ENCODE measurements around the gene GATAD2B. TPM values are rescaled to one million over a fixed set of nuclear protein-coding genes. Genes with fewer than 3 reads are reported as not detected.

GATAD2B gene
- total and polyA plus RNA-seq, 2 of the 4 experiments (the other 2 are of a cell fraction): 3.8 to 6.2 TPM

DNA sequence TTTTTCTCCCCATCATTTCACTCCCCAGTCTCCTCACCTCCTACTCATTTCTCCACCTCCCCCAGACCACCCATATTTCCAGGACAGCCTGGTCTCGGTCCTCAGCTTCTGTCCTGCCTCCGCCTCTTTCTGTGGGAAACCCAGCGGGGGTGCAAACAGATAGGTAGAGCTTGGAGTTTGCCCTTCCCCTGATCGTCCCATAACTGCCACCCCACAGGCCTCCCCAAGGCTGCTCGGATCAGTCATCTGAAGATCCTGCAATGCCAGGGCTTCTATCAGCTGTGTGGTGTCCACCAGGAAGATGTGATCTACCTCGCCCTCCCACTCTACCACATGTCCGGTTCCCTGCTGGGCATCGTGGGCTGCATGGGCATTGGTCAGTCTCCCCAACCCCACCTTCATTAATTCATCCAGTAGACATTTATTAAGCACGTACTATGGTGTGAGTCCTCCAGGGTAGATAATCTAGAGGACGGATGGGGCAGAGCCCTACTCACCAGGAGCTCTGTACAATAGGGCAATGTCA lies 145.9 kb downstream of the GATAD2B start:
- no peak overlapping the region for H3K23ac ChIP-seq (ENCODE audit: low read depth, low read length)
- no peak overlapping the region for H3K27ac ChIP-seq (ENCODE audit: insufficient read depth, low read length)
- no peak overlapping the region for H3K4ac ChIP-seq (ENCODE audit: low read depth, low read length)
- no peaks in the 10 kb centered on the region for H3K27me3 ChIP-seq (ENCODE audit: control insufficient read depth, insufficient read depth, low read length)
- no peaks in the 10 kb centered on the region for H3K9me3 ChIP-seq (ENCODE audit: control insufficient read depth, insufficient read depth, low read length)
- H3K4me3 ChIP-seq (ENCODE audit: insufficient read depth, low read depth, low read length): no peak overlapping the region
- ChIA-PET POLR2A (ENCODE audit: unreplicated experiment) (no interaction called here), CTCF (interaction anchor here (0.5 kb wide), 1 partner anchor 67 kb away, joined by 3 read pairs; no protein-coding TSS in a partner anchor)
- H4K91ac ChIP-seq (ENCODE audit: insufficient read depth, low read depth, low read length): no peak overlapping the region
- H3K4me1 ChIP-seq (ENCODE audit: control insufficient read depth, insufficient read depth, low read length): peaks cover 4% of the 10 kb centered on the region; the same call in 1 of the 2 replicates
- 91% methylated on average over 4 of the region's 10 CpGs; no CpG with 5 or more reads in 1 of the 2 experiments for WGBS, 2 experiments (ENCODE audit: extremely low coverage in 2 of 2, insufficient read length in 1 of 2)
- no peak for DNase-seq
- H2BK15ac ChIP-seq (ENCODE audit: low read depth, low read length): no peak overlapping the region
- ATAC-seq (ENCODE audit: low read depth): no peak
- H2AK9ac ChIP-seq (replicated peaks; ENCODE audit: low read depth, low read length, poor library complexity): peak overlapping the region; percentile 62
- H2BK5ac ChIP-seq (ENCODE audit: low read depth, low read length, poor library complexity, severe bottlenecking): no peak overlapping the region
- intact Hi-C loops (cut with micrococcal nuclease) (no loop called here), in situ Hi-C loops (cut with MboI; ENCODE audit: low sequenced_read_pairs) (no loop called here), dilution Hi-C loops (cut with HindIII; ENCODE audit: low sequenced_read_pairs, unreplicated experiment) (no loop called here)
- H3K18ac ChIP-seq (ENCODE audit: low read depth, low read length): no peak overlapping the region
- no peak overlapping the region for H4K8ac ChIP-seq (ENCODE audit: low read depth in 2 of 2, low read length in 2 of 2)
- no peak overlapping the region for H2BK120ac ChIP-seq (ENCODE audit: low read depth, low read length)
- H3K56ac ChIP-seq (ENCODE audit: extremely low read depth, insufficient read depth, low read length): no peak overlapping the region
- H2AFZ ChIP-seq (replicated peaks; ENCODE audit: low read length, poor library complexity): no peak overlapping the region
- H4K5ac ChIP-seq (ENCODE audit: low read depth, low read length): no peak overlapping the region
- H3K9me1 ChIP-seq (ENCODE audit: insufficient read depth, low read length): no peaks in the 10 kb centered on the region; the same call in 1 of the 2 replicates
- no peak overlapping the region for H2AK5ac ChIP-seq (ENCODE audit: low read depth, low read length)
- H3K14ac ChIP-seq (replicated peaks; ENCODE audit: low read depth, low read length): no peak overlapping the region
- H3K79me1 ChIP-seq (ENCODE audit: low read depth in 1 of 2, low read length in 2 of 2): peaks cover 0 to 8% of the 10 kb centered on the region in 2 experiments; a peak in 1 of 4 replicates
- no peak overlapping the region for H3K9ac ChIP-seq (ENCODE audit: low read depth, low read length)
- no peak overlapping the region for H3K4me2 ChIP-seq (ENCODE audit: low read depth, low read length)
- TF ChIP-seq RCOR1 (IDR thresholded peaks at IDR 0.05; ENCODE audit: insufficient replicate concordance, low read length) (no peak), MAZ (IDR thresholded peaks at IDR 0.05; ENCODE audit: borderline replicate concordance, low read depth, low read length) (no peak), SMC3 (IDR thresholded peaks at IDR 0.05; ENCODE audit: low read depth, low read length) (no peak), MXI1 (IDR thresholded peaks at IDR 0.05; ENCODE audit: borderline replicate concordance, low read depth, low read length) (no peak), MAFK (IDR thresholded peaks at IDR 0.05; ENCODE audit: low read depth, low read length) (no peak), NFE2L2 (IDR thresholded peaks at IDR 0.05; ENCODE audit: low read depth, low read length) (no peak), BHLHE40 (IDR thresholded peaks at IDR 0.05; ENCODE audit: low read depth, low read length) (no peak), FOS (IDR thresholded peaks at IDR 0.05; ENCODE audit: low read depth, low read length) (no peak)
- H4K20me1 ChIP-seq (ENCODE audit: insufficient read depth, low read length): no peaks in the 10 kb centered on the region
- no peak overlapping the region for H2BK20ac ChIP-seq (ENCODE audit: low read depth, low read length)
- peaks cover 21% of the 10 kb centered on the region for H3K36me3 ChIP-seq (ENCODE audit: control insufficient read depth, insufficient read depth, low read length)
- BruUV-seq (replicated peaks): no TSS peak
